Measurements from ENCODE around the gene DAO.

GRCh38 chr12:108846290-108846701 is 33.6 kb upstream of the DAO start:
- TF ChIP-seq TSHZ2 (CRISPR knock-in tag; IDR thresholded peaks at IDR 0.05) (peak; percentile 41; the same call in 1 of the 2 replicates), OSR1 (CRISPR knock-in tag; IDR thresholded peaks at IDR 0.05) (no peak), ISL1 (CRISPR knock-in tag; IDR thresholded peaks at IDR 0.05) (peak; percentile 36), ZFP3 (CRISPR knock-in tag; IDR thresholded peaks at IDR 0.05) (peak; percentile 70; the same call in 1 of the 2 replicates), CREB5 (CRISPR knock-in tag; IDR thresholded peaks at IDR 0.05; ENCODE audit: low read depth) (no peak), RARB (CRISPR knock-in tag; IDR thresholded peaks at IDR 0.05) (no peak), ZFP30 (CRISPR knock-in tag; IDR thresholded peaks at IDR 0.05) (no peak), PATZ1 (CRISPR knock-in tag; IDR thresholded peaks at IDR 0.05; ENCODE audit: borderline replicate concordance) (no peak), ARNTL (CRISPR knock-in tag; IDR thresholded peaks at IDR 0.05; ENCODE audit: borderline replicate concordance, low read depth) (no peak), ESRRG (CRISPR knock-in tag; IDR thresholded peaks at IDR 0.05) (no peak), POU6F1 (CRISPR knock-in tag; IDR thresholded peaks at IDR 0.05; ENCODE audit: borderline replicate concordance, low read depth) (no peak), ZNF8 (CRISPR knock-in tag; IDR thresholded peaks at IDR 0.05) (no peak), GLIS3 (CRISPR knock-in tag; IDR thresholded peaks at IDR 0.05) (no peak)

All from SK-N-SH treated with all-trans-retinoic acid at 6 μM for 48 hours (cell line).